ENCODE data around the gene PNCK. TPM values are rescaled to one million over a fixed set of nuclear protein-coding genes. Genes with fewer than 3 reads are reported as not detected.
"Not testable (repeated sequence)": the region's sequence is repeated elsewhere in the genome, so short reads cannot be mapped to it uniquely, and the experiment has no call there.

PNCK gene
- total and polyA plus RNA-seq, 2 donors (not counting 1 experiment from before 2014, with no cell fraction given) = 0.33 TPM; not detected in 1

- DNase-seq (ENCODE audit: low read depth in 2 of 2) = no peak
- H2AFZ ChIP-seq (ENCODE audit: low read length) = no peak overlapping the region
- no peak overlapping the region for H3K4me3 ChIP-seq (replicated peaks in 1 of 4; ENCODE audit: control extremely low read depth in 1 of 4, insufficient read depth in 1 of 4, low read depth in 3 of 4, low read length in 4 of 4)
- H3K9ac ChIP-seq (ENCODE audit: insufficient read depth, low read length) = no peak overlapping the region
- no peaks in the 10 kb centered on the region for H3K79me2 ChIP-seq (ENCODE audit: control insufficient read depth, insufficient read depth, low read length)
- H3K4me2 ChIP-seq (ENCODE audit: extremely low read depth, insufficient read depth, low read length) = no peak overlapping the region
- H3K9me3 ChIP-seq (ENCODE audit: control insufficient read depth, insufficient read depth, low read depth, low read length) = no peaks in the 10 kb centered on the region
- no peaks in the 10 kb centered on the region for H3K36me3 ChIP-seq (ENCODE audit: control insufficient read depth, insufficient read depth, low read length)
- H3K4me1 ChIP-seq (ENCODE audit: control insufficient read depth, extremely low read depth, insufficient read depth, low read length) = no peaks in the 10 kb centered on the region
- H3K27me3 ChIP-seq (ENCODE audit: control insufficient read depth, insufficient read depth, low read length) = no peaks in the 10 kb centered on the region
- TF ChIP-seq CTCF (conservative IDR thresholded peaks at IDR 0.05 in 1 of 2, IDR thresholded peaks at IDR 0.05 in 1 of 2; ENCODE audit: low read depth in 1 of 2, low read length in 2 of 2) (no peak), EZH2 (IDR thresholded peaks at IDR 0.05; ENCODE audit: low read length, missing control alignments) (no peak)
- no peak overlapping the region for H3K27ac ChIP-seq (ENCODE audit: insufficient read depth, low read length)
- no peaks in the 10 kb centered on the region for H4K20me1 ChIP-seq (ENCODE audit: control insufficient read depth, extremely low read depth, insufficient read depth, low read length)
Observed at GRCh38 chrX:153693216-153694086, 19.8 kb upstream of the PNCK start.

DNA sequence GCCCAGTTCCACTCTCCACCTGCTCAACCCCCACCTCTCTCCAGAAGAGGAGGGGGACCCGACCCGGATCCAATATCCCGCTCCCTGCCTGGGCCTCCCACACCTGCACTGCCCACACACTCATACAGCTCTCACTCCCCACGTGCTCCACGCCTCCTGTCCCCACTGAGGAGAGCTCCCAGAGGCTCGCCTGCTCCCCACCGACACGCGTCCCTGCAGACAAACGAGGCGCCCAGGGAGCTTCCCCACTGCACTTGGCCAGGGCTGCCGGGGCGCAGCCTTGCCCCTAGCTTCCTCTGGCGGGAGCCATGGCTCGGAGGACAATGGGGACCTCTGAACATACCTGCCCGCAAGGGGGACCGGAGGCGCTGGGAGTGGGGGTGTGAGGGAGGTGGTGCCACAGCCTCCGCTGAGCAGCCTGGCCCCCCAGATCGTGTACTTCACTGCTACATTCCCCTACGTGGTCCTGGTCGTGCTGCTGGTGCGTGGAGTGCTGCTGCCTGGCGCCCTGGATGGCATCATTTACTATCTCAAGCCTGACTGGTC, 19.1 kb upstream of the PNCK start:
- DNase-seq (ENCODE audit: low read depth in 2 of 2) = no peak
- Histone ChIP-seq H3K9me3 (ENCODE audit: control insufficient read depth, insufficient read depth, low read depth, low read length) (no peaks in the 10 kb centered on the region), H3K27ac (ENCODE audit: insufficient read depth, low read length) (no peak overlapping the region), H3K4me3 (replicated peaks in 1 of 4; ENCODE audit: control extremely low read depth in 1 of 4, insufficient read depth in 1 of 4, low read depth in 3 of 4, low read length in 4 of 4) (no peak overlapping the region), H3K36me3 (ENCODE audit: control insufficient read depth, insufficient read depth, low read length) (no peaks in the 10 kb centered on the region), H3K4me1 (ENCODE audit: control insufficient read depth, extremely low read depth, insufficient read depth, low read length) (no peaks in the 10 kb centered on the region), H3K4me2 (ENCODE audit: extremely low read depth, insufficient read depth, low read length) (no peak overlapping the region), H3K9ac (ENCODE audit: insufficient read depth, low read length) (no peak overlapping the region), H3K27me3 (ENCODE audit: control insufficient read depth, insufficient read depth, low read length) (no peaks in the 10 kb centered on the region), H3K79me2 (ENCODE audit: control insufficient read depth, insufficient read depth, low read length) (no peaks in the 10 kb centered on the region), H2AFZ (ENCODE audit: low read length) (no peak overlapping the region), H4K20me1 (ENCODE audit: control insufficient read depth, extremely low read depth, insufficient read depth, low read length) (no peaks in the 10 kb centered on the region)
- no peak for TF ChIP-seq EZH2 (IDR thresholded peaks at IDR 0.05; ENCODE audit: low read length, missing control alignments)
- TF ChIP-seq CTCF (conservative IDR thresholded peaks at IDR 0.05 in 1 of 2, IDR thresholded peaks at IDR 0.05 in 1 of 2; ENCODE audit: low read depth in 1 of 2, low read length in 2 of 2) = no peak

GRCh38 chrX:153692003-153692402, 18.4 kb upstream of the PNCK start:
- Histone ChIP-seq H4K20me1 (ENCODE audit: control insufficient read depth, extremely low read depth, insufficient read depth, low read length) (no peaks in the 10 kb centered on the region), H3K9me3 (ENCODE audit: control insufficient read depth, insufficient read depth, low read depth, low read length) (no peaks in the 10 kb centered on the region), H3K4me2 (ENCODE audit: extremely low read depth, insufficient read depth, low read length) (no peak overlapping the region), H3K9ac (ENCODE audit: insufficient read depth, low read length) (no peak overlapping the region), H3K27me3 (ENCODE audit: control insufficient read depth, insufficient read depth, low read length) (no peaks in the 10 kb centered on the region), H3K4me3 (replicated peaks in 1 of 4; ENCODE audit: control extremely low read depth in 1 of 4, insufficient read depth in 1 of 4, low read depth in 3 of 4, low read length in 4 of 4) (no peak overlapping the region), H2AFZ (ENCODE audit: low read length) (no peak overlapping the region), H3K79me2 (ENCODE audit: control insufficient read depth, insufficient read depth, low read length) (no peaks in the 10 kb centered on the region), H3K27ac (ENCODE audit: insufficient read depth, low read length) (no peak overlapping the region), H3K4me1 (ENCODE audit: control insufficient read depth, extremely low read depth, insufficient read depth, low read length) (no peaks in the 10 kb centered on the region), H3K36me3 (ENCODE audit: control insufficient read depth, insufficient read depth, low read length) (no peaks in the 10 kb centered on the region)
- DNase-seq (ENCODE audit: low read depth in 2 of 2) = no peak
- TF ChIP-seq EZH2 (IDR thresholded peaks at IDR 0.05; ENCODE audit: low read length, missing control alignments) (no peak), CTCF (conservative IDR thresholded peaks at IDR 0.05 in 1 of 2, IDR thresholded peaks at IDR 0.05 in 1 of 2; ENCODE audit: low read depth in 1 of 2, low read length in 2 of 2) (no peak)

DNA sequence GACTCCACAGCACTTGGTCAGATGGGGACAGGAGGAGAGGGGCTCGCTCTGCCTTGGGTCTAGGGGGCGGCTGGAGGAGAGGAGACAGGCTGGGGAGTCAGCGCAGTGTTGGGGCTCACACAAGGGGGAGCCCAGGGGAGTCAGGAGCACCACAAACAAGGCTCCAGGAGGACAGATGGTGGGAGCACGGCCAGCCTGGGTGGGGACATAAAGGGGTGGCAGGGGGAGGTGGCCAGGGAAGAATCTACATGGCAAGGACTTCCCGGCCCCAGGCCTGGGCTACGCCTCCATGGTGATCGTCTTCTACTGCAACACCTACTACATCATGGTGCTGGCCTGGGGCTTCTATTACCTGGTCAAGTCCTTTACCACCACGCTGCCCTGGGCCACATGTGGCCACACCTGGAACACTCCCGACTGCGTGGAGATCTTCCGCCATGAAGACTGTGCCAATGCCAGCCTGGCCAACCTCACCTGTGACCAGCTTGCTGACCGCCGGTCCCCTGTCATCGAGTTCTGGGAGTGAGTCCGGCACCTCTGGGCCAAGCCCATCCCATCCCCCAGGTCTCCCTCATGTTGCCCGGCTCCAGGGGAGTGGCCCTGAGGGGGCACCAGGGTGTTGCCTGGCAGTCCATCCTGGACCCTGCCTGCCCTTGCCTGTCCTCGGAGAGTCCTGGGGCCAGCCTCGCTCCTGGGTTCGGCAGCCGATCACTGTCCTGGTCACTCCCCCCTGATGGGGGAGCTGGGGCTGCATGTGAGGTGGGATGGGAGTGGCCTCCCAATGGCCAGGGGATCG, 17.6 kb upstream of the PNCK start:
- not testable (repeated sequence) for H3K4me1 ChIP-seq (ENCODE audit: control insufficient read depth, extremely low read depth, insufficient read depth, low read length); H3K4me2 ChIP-seq (ENCODE audit: extremely low read depth, insufficient read depth, low read length); H3K36me3 ChIP-seq (ENCODE audit: control insufficient read depth, insufficient read depth, low read length); H3K79me2 ChIP-seq (ENCODE audit: control insufficient read depth, insufficient read depth, low read length); H3K27ac ChIP-seq (ENCODE audit: insufficient read depth, low read length); H3K27me3 ChIP-seq (ENCODE audit: control insufficient read depth, insufficient read depth, low read length); H3K4me3 ChIP-seq (replicated peaks in 1 of 4; ENCODE audit: control extremely low read depth in 1 of 4, insufficient read depth in 1 of 4, low read depth in 3 of 4, low read length in 4 of 4); H2AFZ ChIP-seq (ENCODE audit: low read length); H3K9ac ChIP-seq (ENCODE audit: insufficient read depth, low read length); DNase-seq (ENCODE audit: low read depth in 2 of 2); H3K9me3 ChIP-seq (ENCODE audit: control insufficient read depth, insufficient read depth, low read depth, low read length); H4K20me1 ChIP-seq (ENCODE audit: control insufficient read depth, extremely low read depth, insufficient read depth, low read length)
